Thyroid gland (tissue), 4 donors: Measurements from ENCODE around the gene MACROD1.

Source experiments
- POLR2A ChIP-seq, 2 donors: fragments of 450-650 bp; IDR thresholded peaks; one replicate each; pipeline ENCODE4 v1.6.1; 2017; ENCODE audit warnings: antibody characterized with exemption in 2 of 2, mild to moderate bottlenecking in 2 of 2, moderate library complexity in 1 of 2
- TF ChIP-seq, protein P1 (sequence below), 6 experiments: fragments of 200-600 bp in 3 of 6; fragments of 450-650 bp in 3 of 6; sonication (generic) in 3 of 6; IDR thresholded peaks; one replicate each; pipeline ENCODE4 v1.5.1; 2016 to 2019; ENCODE audit warnings: antibody characterized with exemption in 6 of 6, mild to moderate bottlenecking in 2 of 6, inconsistent platforms in 1 of 6, moderate library complexity in 1 of 6

DNA sequence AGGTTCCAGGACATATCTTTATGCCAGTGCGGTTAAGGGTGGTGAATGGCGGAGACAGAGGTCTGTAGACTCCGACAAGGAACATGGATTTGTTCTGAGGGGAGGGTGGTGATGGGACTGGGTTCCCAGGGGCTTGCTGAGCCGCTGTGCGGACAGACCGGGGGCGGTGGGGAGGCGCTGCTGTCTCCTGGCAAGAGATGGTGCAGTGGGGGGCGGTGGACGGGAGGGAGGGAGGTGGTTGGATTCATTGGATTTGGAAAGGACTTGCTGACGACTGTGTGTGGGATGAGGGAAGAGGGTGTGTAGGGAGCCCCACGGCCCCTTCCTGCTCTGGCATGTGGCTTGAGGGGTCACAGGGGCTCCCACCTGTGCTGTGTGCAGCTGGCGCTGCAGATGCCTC is 87.0 kb downstream of the MACROD1 start:
- TF ChIP-seq, protein P1, sequence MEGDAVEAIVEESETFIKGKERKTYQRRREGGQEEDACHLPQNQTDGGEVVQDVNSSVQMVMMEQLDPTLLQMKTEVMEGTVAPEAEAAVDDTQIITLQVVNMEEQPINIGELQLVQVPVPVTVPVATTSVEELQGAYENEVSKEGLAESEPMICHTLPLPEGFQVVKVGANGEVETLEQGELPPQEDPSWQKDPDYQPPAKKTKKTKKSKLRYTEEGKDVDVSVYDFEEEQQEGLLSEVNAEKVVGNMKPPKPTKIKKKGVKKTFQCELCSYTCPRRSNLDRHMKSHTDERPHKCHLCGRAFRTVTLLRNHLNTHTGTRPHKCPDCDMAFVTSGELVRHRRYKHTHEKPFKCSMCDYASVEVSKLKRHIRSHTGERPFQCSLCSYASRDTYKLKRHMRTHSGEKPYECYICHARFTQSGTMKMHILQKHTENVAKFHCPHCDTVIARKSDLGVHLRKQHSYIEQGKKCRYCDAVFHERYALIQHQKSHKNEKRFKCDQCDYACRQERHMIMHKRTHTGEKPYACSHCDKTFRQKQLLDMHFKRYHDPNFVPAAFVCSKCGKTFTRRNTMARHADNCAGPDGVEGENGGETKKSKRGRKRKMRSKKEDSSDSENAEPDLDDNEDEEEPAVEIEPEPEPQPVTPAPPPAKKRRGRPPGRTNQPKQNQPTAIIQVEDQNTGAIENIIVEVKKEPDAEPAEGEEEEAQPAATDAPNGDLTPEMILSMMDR (IDR thresholded peaks at IDR 0.05): no peak
- no peak for TF ChIP-seq POLR2A (IDR thresholded peaks at IDR 0.05)
